Activated naive CD4-positive, alpha-beta T cell treated with anti-CD3 and anti-CD28 coated beads, Interleukin-2, amount 50 U/mL, for 72 hours (primary cell): ENCODE results near the gene DPH3. TPM values are rescaled to one million over a fixed set of nuclear protein-coding genes. Genes with fewer than 3 reads are reported as not detected.

Source experiments
- ATAC-seq, 2 donors: fragments of 150-1000 bp; cut with Tn5 transposase; 2 replicates each; pipeline ENCODE4 v1.10.0; 2021; ENCODE audit warnings: mild to moderate bottlenecking in 2 of 2, moderate library complexity in 2 of 2
- DNase-seq, 2 donors: peaks; one replicate each; pipeline ENCODE4 v3.0.0; 2021 to 2022; ENCODE audit warnings: low spot score in 2 of 2
- H3K27ac Mint-ChIP-seq, 2 donors: one replicate each; pipeline ENCODE4 v1.8.0; 2022; ENCODE audit warnings: mild to moderate bottlenecking in 2 of 2, mixed read lengths in 2 of 2
- H3K36me3 Mint-ChIP-seq, 2 donors: one replicate each; pipeline ENCODE4 v1.8.0; 2022; ENCODE audit warnings: mixed read lengths in 2 of 2
- H3K9me3 Mint-ChIP-seq, 2 donors: one replicate each; pipeline ENCODE4 v1.8.0; 2022; ENCODE audit warnings: mixed read lengths in 2 of 2
- total RNA-seq, 2 donors: library from RNA; stranded (reverse); gene quantifications; one replicate each; pipeline ENCODE4 v1.2.3, GENCODE V29; 2022

The DPH3 gene
- total RNA-seq, 2 donors from 2014 or later, result 15.2 to 23.9 TPM

DNA sequence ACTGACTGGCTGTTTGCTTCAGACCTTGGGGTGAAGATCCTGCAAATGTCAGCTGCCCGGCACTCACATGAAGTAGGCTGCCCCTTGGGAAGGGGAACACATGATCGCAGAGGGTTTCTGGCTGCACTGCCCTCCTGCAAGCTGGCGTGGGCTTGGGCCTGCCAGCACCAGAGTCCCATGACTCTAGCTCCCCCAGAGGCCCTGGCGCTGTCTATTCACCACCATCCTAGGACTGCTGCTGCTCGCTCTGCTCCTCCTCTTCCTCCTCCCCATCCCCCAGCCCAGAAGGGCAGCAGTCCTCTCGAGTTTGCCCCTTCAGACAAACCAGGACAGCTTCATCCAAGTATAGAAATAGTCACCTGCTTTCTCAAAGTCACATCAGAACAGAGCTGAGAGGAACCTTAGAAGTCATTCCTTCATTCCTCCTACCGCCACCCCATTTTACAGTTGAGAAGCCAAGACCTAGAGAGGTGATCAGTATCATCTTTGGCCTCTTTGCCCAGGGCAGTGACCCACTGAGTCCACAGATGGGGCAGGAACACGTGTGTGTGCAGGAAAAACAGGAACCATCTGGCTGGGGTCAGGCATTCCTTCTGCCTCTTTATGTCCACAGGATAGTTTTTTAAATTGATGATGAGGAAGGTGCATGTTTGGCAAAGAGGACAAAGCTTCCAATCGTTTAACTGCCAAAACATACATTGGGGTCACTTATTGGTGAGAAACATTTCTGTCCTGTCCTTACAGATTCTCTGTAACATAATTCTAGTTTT lies 13.2 kb downstream of the DPH3 start:
- ATAC-seq, result no peak
- no peak overlapping the region for H3K27ac Mint-ChIP-seq
- H3K9me3 Mint-ChIP-seq, result no peaks in the 10 kb centered on the region
- H3K36me3 Mint-ChIP-seq, result no peaks in the 10 kb centered on the region
- no peak for DNase-seq

DNA sequence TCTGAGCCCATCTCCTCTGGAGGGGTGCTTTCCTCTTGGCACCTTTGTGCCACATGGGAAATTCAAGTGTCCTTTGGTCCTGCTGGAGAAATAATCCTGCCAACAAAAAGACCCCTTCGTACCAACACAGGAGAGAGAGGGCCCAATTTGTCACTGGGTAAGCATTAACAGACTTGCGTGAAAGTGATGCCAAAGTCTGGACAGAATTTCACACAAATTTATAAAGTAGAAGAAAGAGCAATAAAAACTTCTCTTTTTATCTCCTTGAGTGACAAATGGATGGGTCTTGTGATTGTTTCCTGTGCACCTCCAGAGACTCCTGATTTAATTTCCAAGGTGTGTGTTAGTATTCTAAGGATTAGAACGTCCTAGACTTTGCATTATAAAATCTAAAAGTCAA lies 14.9 kb downstream of the DPH3 start:
- no peaks in the 10 kb centered on the region for H3K36me3 Mint-ChIP-seq
- H3K27ac Mint-ChIP-seq, result no peak overlapping the region
- no peaks in the 10 kb centered on the region for H3K9me3 Mint-ChIP-seq
- ATAC-seq (no peak), DNase-seq (no peak)

DNA sequence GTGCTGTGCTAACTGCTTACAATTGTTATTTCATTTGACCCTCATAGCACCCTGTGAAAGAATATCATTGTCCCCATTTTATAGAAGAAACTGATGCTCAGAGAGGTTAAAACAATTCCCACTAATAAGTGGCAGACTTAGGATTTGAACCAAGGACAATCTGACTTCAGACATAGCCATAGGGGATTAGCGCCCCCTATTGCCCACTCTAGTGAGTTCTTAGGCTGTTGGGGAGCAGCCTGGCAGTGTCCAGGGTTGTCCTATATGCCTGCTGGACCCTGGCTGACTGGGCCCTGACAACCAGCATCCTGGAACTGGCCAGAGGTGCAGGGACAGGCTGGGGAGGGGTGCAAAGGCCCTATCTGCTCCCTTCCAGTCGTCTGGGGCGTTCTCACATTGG lies 15.4 kb downstream of the DPH3 start:
- Mint-ChIP-seq H3K27ac (no peak overlapping the region), H3K36me3 (no peaks in the 10 kb centered on the region), H3K9me3 (no peaks in the 10 kb centered on the region)
- peak in 1 of 2 donors; percentile 50 for DNase-seq
- ATAC-seq, result peak in 1 of 2 donors; percentile 46

- DNase-seq (no peak), ATAC-seq (no peak)
- Mint-ChIP-seq H3K9me3 (no peaks in the 10 kb centered on the region), H3K27ac (no peak overlapping the region), H3K36me3 (no peaks in the 10 kb centered on the region)
Observed at GRCh38 chr3:16248556-16248955, 16.2 kb downstream of the DPH3 start.

- no peak overlapping the region for H3K27ac Mint-ChIP-seq
- peak; percentile 79 to 83 for ATAC-seq
Observed at GRCh38 chr3:16247282-16248061, 17.3 kb downstream of the DPH3 start.

DNA sequence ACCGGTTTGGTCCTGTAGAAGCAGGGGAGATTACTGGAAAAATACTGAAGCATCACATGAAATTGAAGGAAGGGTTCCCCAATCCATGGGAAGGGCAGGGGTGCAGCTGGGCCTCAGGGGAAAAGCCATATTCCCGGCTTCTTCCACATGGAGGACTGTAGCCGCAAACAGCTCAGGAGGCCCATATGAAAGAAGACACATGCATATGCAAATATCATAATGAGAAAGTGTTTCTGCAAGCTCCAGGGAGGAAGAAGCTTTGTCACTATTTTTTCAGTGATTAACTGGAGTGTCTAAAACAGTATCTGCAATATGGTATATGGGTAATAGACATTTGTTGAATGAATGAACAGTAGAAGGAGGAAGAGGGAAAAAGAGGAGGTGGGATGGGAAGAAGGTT lies 19.1 kb downstream of the DPH3 start:
- no peaks in the 10 kb centered on the region for H3K9me3 Mint-ChIP-seq
- H3K27ac Mint-ChIP-seq, result no peak overlapping the region
- H3K36me3 Mint-ChIP-seq, result no peaks in the 10 kb centered on the region
- ATAC-seq, result no peak
- no peak for DNase-seq

More at GRCh38 chr3:16247282-16248061, 17.3 kb downstream of the DPH3 start:
- DNase-seq, result peak; percentile 68 to 87
- no peaks in the 10 kb centered on the region for H3K36me3 Mint-ChIP-seq
- H3K9me3 Mint-ChIP-seq, result no peaks in the 10 kb centered on the region

GRCh38 chr3:16243706-16244490 lies 20.8 kb downstream of the DPH3 start:
- peak overlapping the region in 1 of 2 donors; percentile 39 for H3K27ac Mint-ChIP-seq
- DNase-seq, result no peak
- H3K36me3 Mint-ChIP-seq, result no peaks in the 10 kb centered on the region
- no peaks in the 10 kb centered on the region for H3K9me3 Mint-ChIP-seq
- ATAC-seq, result peak; percentile 39 to 67

DNA sequence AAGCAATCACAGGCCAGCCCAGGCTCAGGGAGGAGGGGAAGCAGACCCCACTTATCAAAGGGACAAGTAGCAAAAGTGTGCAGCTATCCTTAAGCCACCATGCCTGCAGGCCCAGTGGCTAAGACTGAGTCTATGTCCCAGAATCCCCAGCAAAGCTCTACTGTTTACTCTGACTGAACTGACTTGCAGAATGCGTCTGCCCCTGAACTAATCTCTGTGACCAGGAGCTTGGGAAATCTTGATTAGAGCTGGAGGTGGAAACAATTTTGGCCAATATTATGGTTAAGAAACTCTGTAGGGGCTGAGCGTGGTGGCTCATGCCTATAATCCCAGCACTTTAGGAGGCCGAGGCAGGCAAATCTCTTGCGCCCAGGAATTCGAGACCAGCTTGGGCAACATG lies 22.6 kb downstream of the DPH3 start:
- H3K9me3 Mint-ChIP-seq, result no peaks in the 10 kb centered on the region
- no peaks in the 10 kb centered on the region for H3K36me3 Mint-ChIP-seq
- ATAC-seq, result no peak
- H3K27ac Mint-ChIP-seq, result no peak overlapping the region
- DNase-seq, result no peak

DNA sequence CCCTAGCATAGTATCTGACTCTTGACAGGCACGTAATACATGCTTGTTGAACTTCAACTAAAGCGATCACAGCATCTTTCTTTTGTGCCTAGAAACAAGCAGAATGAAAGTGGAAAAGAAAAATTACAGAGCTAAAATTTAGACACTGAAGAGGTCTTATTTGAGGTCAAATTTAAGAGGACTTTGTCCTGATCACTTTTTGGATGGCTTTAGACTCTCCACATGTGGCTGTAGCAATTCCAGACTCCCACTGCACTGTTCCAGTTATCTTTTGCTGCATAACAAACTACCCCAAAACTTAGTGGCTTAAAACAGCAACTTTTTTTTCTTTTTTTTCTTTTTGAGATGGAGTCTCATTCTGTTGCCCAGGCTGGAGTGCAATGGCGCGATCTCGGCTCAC lies 23.5 kb downstream of the DPH3 start:
- Mint-ChIP-seq H3K36me3 (no peaks in the 10 kb centered on the region), H3K9me3 (no peaks in the 10 kb centered on the region), H3K27ac (peak overlapping the region in 1 of 2 donors; percentile 15)
- DNase-seq (no peak), ATAC-seq (no peak)

DNA sequence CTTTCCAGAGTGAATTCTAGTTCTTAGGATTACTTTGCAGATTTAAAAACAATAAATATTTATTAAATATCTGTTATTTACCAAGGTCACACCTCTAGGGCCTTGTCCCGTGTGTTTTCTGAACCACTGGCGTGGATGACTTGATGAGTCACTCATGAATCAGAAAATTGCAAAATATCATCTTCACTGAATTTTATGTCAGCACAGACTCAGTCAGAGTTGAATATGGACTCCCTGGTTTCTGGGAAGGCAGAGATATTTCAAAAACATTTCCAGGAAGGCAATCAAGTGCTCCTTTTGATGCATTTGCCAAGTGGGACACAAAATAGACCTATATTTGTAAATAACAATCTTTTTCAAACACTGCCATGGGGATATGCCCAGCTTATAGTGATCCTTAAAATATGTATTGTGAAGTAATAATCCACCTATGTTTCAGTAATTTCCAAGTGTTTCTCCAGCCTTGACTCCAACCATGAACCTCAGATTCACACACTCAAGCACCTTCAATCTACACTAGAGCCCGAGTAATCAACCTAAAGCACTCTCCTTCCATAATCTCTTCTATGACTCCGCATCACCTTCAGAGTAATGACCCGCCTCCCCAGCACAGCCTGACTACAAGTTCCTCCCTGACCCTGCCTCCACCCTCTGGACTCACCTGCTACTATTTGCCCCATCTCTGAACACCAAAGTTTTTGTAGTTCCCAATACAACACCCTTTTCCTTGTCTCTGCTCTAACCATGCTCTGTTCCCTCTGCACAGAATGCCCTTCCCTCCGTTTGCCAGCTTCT lies 24.3 kb downstream of the DPH3 start:
- Mint-ChIP-seq H3K36me3 (no peaks in the 10 kb centered on the region), H3K27ac (peak overlapping the region in 1 of 2 donors; percentile 15), H3K9me3 (no peaks in the 10 kb centered on the region)
- ATAC-seq, result peak in 1 of 2 donors; percentile 60
- no peak for DNase-seq

DNA sequence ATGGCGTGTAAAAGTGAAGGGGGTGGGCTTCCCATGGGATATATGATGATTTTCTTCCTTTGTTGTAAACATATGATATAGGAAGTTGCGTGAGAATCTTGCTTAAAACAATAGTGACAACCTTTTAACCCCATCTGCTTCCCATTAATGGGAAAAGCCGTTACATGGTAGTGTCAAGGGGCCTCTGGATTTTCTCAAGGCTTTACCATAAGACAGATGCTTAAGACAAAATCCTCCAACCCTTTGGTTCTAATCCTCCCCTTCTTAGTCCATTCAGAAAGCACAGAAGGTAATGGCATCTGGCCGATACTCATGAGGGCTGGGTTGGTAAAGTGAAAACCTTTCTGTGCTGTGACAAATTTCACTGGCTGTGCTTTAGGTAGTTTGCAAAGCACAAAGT lies 25.0 kb downstream of the DPH3 start:
- H3K9me3 Mint-ChIP-seq, result no peaks in the 10 kb centered on the region
- peak in 1 of 2 donors; percentile 9 for ATAC-seq
- no peak overlapping the region for H3K27ac Mint-ChIP-seq

DNA sequence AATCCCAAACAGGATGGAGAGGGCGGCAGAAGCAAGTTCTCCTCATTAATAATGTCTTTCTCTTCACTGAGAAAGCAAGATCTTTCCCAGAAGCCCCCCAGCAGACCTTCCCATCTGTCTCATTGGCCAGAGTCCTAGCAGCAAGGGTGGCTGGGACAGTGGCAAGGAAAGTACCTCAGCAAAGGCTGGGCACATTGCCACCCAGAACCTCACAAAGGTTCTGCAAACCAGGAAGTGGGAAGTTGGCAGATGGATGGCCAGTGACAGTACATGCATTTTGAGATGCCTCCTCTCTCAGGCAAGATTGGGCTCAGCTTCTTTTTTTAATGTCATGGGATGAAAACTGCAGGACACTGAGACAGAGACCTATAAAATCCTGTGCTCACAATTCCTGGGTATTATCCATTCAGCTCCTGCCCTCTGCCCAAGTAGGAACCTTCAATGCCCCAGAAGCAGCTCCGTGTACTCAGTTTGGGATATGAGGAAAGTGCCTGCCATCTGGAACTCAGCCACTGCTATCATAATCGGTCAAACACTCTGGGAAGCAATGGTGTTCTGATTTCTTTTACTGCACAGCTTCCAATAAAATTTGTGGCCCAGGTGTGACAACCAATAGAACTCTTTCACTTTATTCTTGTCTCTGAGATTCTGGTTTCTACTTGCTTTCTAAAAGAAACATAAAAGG lies 25.5 kb downstream of the DPH3 start:
- no peaks in the 10 kb centered on the region for H3K36me3 Mint-ChIP-seq

More for the DNA sequence above, 25.0 kb downstream of the DPH3 start:
- H3K36me3 Mint-ChIP-seq, result no peaks in the 10 kb centered on the region
- DNase-seq, result no peak

DNA sequence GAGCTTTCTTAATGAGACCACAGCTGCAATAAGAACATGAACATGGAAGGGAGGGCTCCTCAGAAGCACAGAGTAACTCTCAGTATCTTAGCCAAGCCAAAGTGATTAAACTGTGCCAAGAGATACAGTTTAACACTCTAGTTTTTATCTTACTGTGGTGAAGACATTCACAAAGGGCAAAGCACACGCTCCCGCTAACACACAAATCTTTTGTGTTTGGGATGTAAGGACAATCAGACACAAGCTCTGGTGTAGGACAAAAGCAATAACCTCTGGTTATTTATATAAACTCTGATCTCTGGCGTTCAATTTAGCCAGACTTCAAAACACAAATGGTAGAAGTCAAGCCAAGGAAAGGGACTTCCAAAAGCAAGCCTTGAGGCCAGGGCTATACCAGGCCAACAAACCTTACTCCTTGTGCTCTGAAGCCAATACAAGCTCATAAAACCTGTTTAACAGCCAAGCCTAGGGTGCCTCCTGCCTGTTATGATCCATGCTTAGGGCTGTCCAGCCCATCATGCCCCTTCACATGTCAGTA lies 27.8 kb downstream of the DPH3 start:
- Mint-ChIP-seq H3K9me3 (peaks cover 0 to 5% of the 10 kb centered on the region in 2 donors), H3K27ac (no peak overlapping the region), H3K36me3 (no peaks in the 10 kb centered on the region)
- DNase-seq (no peak), ATAC-seq (no peak)

More for the DNA sequence above, 25.5 kb downstream of the DPH3 start:
- Mint-ChIP-seq H3K9me3 (no peaks in the 10 kb centered on the region), H3K27ac (no peak overlapping the region)
- DNase-seq (no peak), ATAC-seq (no peak)

- H3K9me3 Mint-ChIP-seq, result peaks cover 0 to 5% of the 10 kb centered on the region in 2 donors
- H3K27ac Mint-ChIP-seq, result no peak overlapping the region
- ATAC-seq (no peak), DNase-seq (no peak)
- H3K36me3 Mint-ChIP-seq, result no peaks in the 10 kb centered on the region
Observed at GRCh38 chr3:16236030-16236639, 28.6 kb downstream of the DPH3 start.

DNA sequence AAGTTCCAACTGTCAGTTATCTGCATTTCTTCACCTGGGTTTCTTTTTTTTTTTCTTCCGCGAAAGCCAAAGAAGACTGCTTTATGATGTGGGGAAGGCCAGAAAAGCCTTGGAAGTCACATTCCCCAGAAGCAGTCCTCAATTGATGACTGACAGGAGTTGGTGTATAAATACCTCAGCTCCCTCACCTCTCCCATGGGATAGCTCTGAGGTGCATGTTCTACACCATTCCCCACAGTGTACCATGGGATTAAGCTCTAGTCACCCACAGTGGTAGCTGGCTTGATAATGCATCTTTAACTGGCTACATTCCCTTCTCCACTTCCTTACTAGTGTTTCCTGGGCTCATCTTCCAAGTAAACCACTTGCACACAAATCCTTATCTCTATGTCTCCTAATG lies 30.5 kb downstream of the DPH3 start:
- H3K27ac Mint-ChIP-seq, result no peak overlapping the region
- no peak for DNase-seq
- peaks cover 0 to 5% of the 10 kb centered on the region in 2 donors for H3K9me3 Mint-ChIP-seq
- H3K36me3 Mint-ChIP-seq, result no peaks in the 10 kb centered on the region
- ATAC-seq, result no peak
